22Rv1 (cell line): ENCODE data around the gene LRRC15.

Experiments
- ZFX ChIP-seq: fragments of 450-650 bp; IDR thresholded peaks from 2 replicates; pipeline ENCODE4 v1.6.1; 2017; ENCODE audit warnings: antibody characterized with exemption, borderline replicate concordance
- TF ChIP-seq, protein P1 (sequence below): fragments of 450-650 bp; IDR thresholded peaks from 2 replicates; pipeline ENCODE4 v1.5.1; 2017; ENCODE audit warnings: mild to moderate bottlenecking

- TF ChIP-seq, protein P1, sequence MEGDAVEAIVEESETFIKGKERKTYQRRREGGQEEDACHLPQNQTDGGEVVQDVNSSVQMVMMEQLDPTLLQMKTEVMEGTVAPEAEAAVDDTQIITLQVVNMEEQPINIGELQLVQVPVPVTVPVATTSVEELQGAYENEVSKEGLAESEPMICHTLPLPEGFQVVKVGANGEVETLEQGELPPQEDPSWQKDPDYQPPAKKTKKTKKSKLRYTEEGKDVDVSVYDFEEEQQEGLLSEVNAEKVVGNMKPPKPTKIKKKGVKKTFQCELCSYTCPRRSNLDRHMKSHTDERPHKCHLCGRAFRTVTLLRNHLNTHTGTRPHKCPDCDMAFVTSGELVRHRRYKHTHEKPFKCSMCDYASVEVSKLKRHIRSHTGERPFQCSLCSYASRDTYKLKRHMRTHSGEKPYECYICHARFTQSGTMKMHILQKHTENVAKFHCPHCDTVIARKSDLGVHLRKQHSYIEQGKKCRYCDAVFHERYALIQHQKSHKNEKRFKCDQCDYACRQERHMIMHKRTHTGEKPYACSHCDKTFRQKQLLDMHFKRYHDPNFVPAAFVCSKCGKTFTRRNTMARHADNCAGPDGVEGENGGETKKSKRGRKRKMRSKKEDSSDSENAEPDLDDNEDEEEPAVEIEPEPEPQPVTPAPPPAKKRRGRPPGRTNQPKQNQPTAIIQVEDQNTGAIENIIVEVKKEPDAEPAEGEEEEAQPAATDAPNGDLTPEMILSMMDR, result no peak
- TF ChIP-seq ZFX, result no peak
These were observed 64.0 kb downstream of the LRRC15 start for GRCh38 chr3:194305356-194306108.
